Spleen (tissue), 11 donors: Measurements from ENCODE around the gene NXNL2. TPM values are rescaled to one million over a fixed set of nuclear protein-coding genes. Genes with fewer than 3 reads are reported as not detected.

ENCODE experiments used
- DNase-seq: peaks from one replicate; pipeline ENCODE4 v3.0.0-alpha.2; 2020
- H3K27ac ChIP-seq, 8 donors: fragments of 200-600 bp; sonication (generic) in 7 of 8; 1 replicate in 4 of 8; 2 replicates in 4 of 8; pipeline versions ENCODE4 v1.5.0 to v1.8.0; 2016 to 2021; ENCODE audit warnings: inconsistent platforms in 4 of 8, mild to moderate bottlenecking in 4 of 8, moderate library complexity in 1 of 8
- H3K27me3 ChIP-seq, 7 donors: fragments of 200-600 bp; sonication (generic) in 6 of 7; replicated peaks in 1 of 7; 1 replicate in 4 of 7; 2 replicates in 3 of 7; pipeline versions ENCODE4 v1.5.0 to v1.8.0; 2016 to 2021; ENCODE audit warnings: inconsistent platforms in 3 of 7, mild to moderate bottlenecking in 1 of 7
- H3K36me3 ChIP-seq, 6 donors: fragments of 200-600 bp; sonication (generic) in 5 of 6; 1 replicate in 4 of 6; 2 replicates in 2 of 6; pipeline versions ENCODE4 v1.5.0 to v1.8.0; 2016 to 2021; ENCODE audit warnings: inconsistent platforms in 2 of 6
- H3K4me1 ChIP-seq, 6 donors: fragments of 200-600 bp; sonication (generic) in 5 of 6; 1 replicate in 3 of 6; 2 replicates in 3 of 6; pipeline versions ENCODE4 v1.5.0 to v1.8.0; 2016 to 2021; ENCODE audit warnings: inconsistent platforms in 3 of 6
- H3K4me3 ChIP-seq, 8 donors: fragments of 200-600 bp; sonication (generic) in 7 of 8; 1 replicate in 4 of 8; 2 replicates in 4 of 8; pipeline versions ENCODE4 v1.5.0 to v1.8.0; 2016 to 2021; ENCODE audit warnings: inconsistent platforms in 4 of 8, mild to moderate bottlenecking in 4 of 8, moderate library complexity in 2 of 8
- H3K9me3 ChIP-seq, 8 donors: fragments of 200-600 bp; sonication (generic) in 7 of 8; 1 replicate in 4 of 8; 2 replicates in 4 of 8; pipeline versions ENCODE4 v1.5.0 to v1.8.0; 2016 to 2021; ENCODE audit warnings: inconsistent platforms in 4 of 8
- CTCF ChIP-seq, 11 experiments: fragments of 200-600 bp in 7 of 11; fragments of 450-650 bp in 4 of 11; sonication (generic) in 4 of 11; IDR thresholded peaks in 8 of 11; conservative IDR thresholded peaks in 3 of 11; 1 replicate in 7 of 11; 2 replicates in 4 of 11; pipeline versions ENCODE4 v1.4.0 to v1.8.0; 2016 to 2021; ENCODE audit warnings: antibody characterized with exemption in 11 of 11, inconsistent platforms in 4 of 11, mild to moderate bottlenecking in 1 of 11
- POLR2A ChIP-seq, 3 donors: fragments of 450-650 bp; IDR thresholded peaks; one replicate each; pipeline ENCODE4 v1.5.1; 2017; ENCODE audit warnings: antibody characterized with exemption in 3 of 3, mild to moderate bottlenecking in 1 of 3
- POLR2AphosphoS5 ChIP-seq, 3 donors: sonication (generic); formaldehyde crosslinking; IDR thresholded peaks; one replicate each; pipeline ENCODE4 v1.5.1; 2017; ENCODE audit warnings: antibody characterized with exemption in 3 of 3
- WGBS, 5 donors: extraction: QIAGEN DNeasy Blood & Tissue Kit in 3 of 5; methylation state at CpG; one replicate each; pipeline versions ENCODE4 v1.1.5 to v1.1.7; 2013 to 2018; 5-methylcytosine and 5-hydroxymethylcytosine counted together
- intact Hi-C: fragments of 100-400 bp; cut with DNase I; formaldehyde crosslinking; loops from one replicate; pipeline ENCODE4 v1.15.0; 2023; ENCODE audit warnings: low total_unique reads
- polyA plus RNA-seq, 3 donors: library from polyadenylated mRNA; stranded (reverse); fragments of 200-250 nt; gene quantifications; one replicate each; pipeline ENCODE4 v1.2.1, GENCODE V29; 2013
- total RNA-seq, 7 donors: library from RNA; depleted of rRNA in 3 of 7; stranded (reverse); fragments of >200 nt in 3 of 7; fragmentation: NEBNext Ultra II Directional in 4 of 7; extraction: Animal tissue kit (Norgen Biotek cat#: 25700) in 4 of 7; gene quantifications; one replicate each; pipeline versions ENCODE4 v1.1.0 to v1.2.1, GENCODE V29; 2016 to 2021
- donor health status: healthy with polysubstance abuse.
- donor health status: DM: no; HTN: no; CAD: no; lungs with moderate emphysema.
- donor health status: DM: no; HTN: no; CAD: no.
- donor health status: Bipolar disorder and iron deficiency.
- donor health status: healthy.
- donor health status: DM: no; HTN: no; CAD: no.
- donor health status: DM: yes; HTN: yes; CAD: no.

NXNL2 gene
- total and polyA plus RNA-seq, 10 donors = 0.22 to 0.94 (median 0.29) TPM; not detected in 5

- intact Hi-C loops = no loop called here
- no peaks in the 10 kb centered on the region for H3K27me3 ChIP-seq
- WGBS, 5 donors = 83 to 91% (median 87%) methylated on average over 9 of the region's 9 CpGs
- H3K4me3 ChIP-seq = no peak overlapping the region
- no peak for DNase-seq
- no peaks in the 10 kb centered on the region for H3K36me3 ChIP-seq
- H3K9me3 ChIP-seq = no peaks in the 10 kb centered on the region
- H3K4me1 ChIP-seq = peaks cover 0 to 12% (median 9%) of the 10 kb centered on the region in 6 donors
- no peak overlapping the region for H3K27ac ChIP-seq
- TF ChIP-seq CTCF (IDR thresholded peaks at IDR 0.05 in 8 of 11, conservative IDR thresholded peaks at IDR 0.05 in 3 of 11) = no peak
- no peak for TF ChIP-seq POLR2AphosphoS5 (IDR thresholded peaks at IDR 0.05)
- no peak for TF ChIP-seq POLR2A (IDR thresholded peaks at IDR 0.05)
Observed at GRCh38 chr9:88587885-88588649, 53.1 kb downstream of the NXNL2 start.

GRCh38 chr9:88589656-88590055 is 54.7 kb downstream of the NXNL2 start:
- no peak overlapping the region for H3K27ac ChIP-seq
- TF ChIP-seq POLR2A (IDR thresholded peaks at IDR 0.05) (no peak), CTCF (IDR thresholded peaks at IDR 0.05 in 8 of 11, conservative IDR thresholded peaks at IDR 0.05 in 3 of 11) (no peak), POLR2AphosphoS5 (IDR thresholded peaks at IDR 0.05) (no peak)
- no peaks in the 10 kb centered on the region for H3K27me3 ChIP-seq
- H3K36me3 ChIP-seq = no peaks in the 10 kb centered on the region
- no peak for DNase-seq
- intact Hi-C loops = loop anchor here (5.0 kb wide), 2 partner anchors 413 to 688 kb away; no protein-coding TSS in a partner anchor
- WGBS, 5 donors = 80 to 100% (median 87%) methylated on average over 1 to 3 of the region's 3 CpGs
- peaks cover 0 to 13% (median 3%) of the 10 kb centered on the region in 6 donors for H3K4me1 ChIP-seq
- no peaks in the 10 kb centered on the region for H3K9me3 ChIP-seq
- H3K4me3 ChIP-seq = no peak overlapping the region

- H3K4me1 ChIP-seq = peaks cover 0 to 12% (median 2%) of the 10 kb centered on the region in 6 donors
Observed at GRCh38 chr9:88590558-88591146, 55.7 kb downstream of the NXNL2 start.

More at GRCh38 chr9:88590558-88591146, 55.7 kb downstream of the NXNL2 start:
- WGBS, 5 donors = 84 to 93% (median 88%) methylated on average over 14 of the region's 14 CpGs
- no peaks in the 10 kb centered on the region for H3K9me3 ChIP-seq
- no peak for DNase-seq
- intact Hi-C loops = loop anchor here (5.0 kb wide), 2 partner anchors 412 to 687 kb away; no protein-coding TSS in a partner anchor
- no peak for TF ChIP-seq POLR2AphosphoS5 (IDR thresholded peaks at IDR 0.05)
- no peak for TF ChIP-seq POLR2A (IDR thresholded peaks at IDR 0.05)
- TF ChIP-seq CTCF (IDR thresholded peaks at IDR 0.05 in 8 of 11, conservative IDR thresholded peaks at IDR 0.05 in 3 of 11) = no peak
- no peaks in the 10 kb centered on the region for H3K27me3 ChIP-seq
- no peak overlapping the region for H3K27ac ChIP-seq
- no peak overlapping the region for H3K4me3 ChIP-seq
- H3K36me3 ChIP-seq = no peaks in the 10 kb centered on the region
